ENCODE results near the gene LAMB3.
"Not testable (repeated sequence)": the region's sequence is repeated elsewhere in the genome, so short reads cannot be mapped to it uniquely, and the experiment has no call there.

The LAMB3 gene
- total RNA-seq, result 0.24 to 1.4 (median 0.86) reads per million in 4 experiments

DNA sequence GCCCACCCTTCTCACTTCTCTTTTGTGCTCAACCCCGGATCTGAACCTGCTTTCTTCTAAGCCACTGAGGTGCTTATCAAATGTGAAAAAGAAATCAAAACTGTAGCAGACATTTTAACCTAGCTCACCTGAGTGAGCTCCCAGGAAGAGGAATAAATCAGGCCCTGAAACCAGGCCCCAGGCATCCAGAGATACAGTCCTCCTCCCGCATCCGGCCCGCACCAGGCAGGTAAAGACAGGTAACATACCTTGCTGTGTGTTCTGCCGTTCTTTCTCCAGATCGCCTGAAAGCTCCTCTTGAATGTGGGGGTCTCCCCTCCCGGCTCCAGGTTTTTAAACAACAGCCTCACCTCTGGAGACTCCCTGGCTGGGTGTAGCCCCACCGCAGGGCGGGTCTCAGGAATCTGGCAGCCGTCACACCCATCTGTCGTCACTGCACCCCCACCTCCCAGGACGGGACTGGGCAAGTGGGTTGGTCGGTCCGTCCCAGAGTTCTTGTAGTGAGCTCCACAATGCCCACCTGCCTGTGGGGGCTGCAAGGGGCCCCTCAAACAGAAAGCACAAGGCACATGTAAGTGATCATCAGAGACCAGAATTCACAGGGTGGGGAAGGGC lies at the start of gene LAMB3:
Gene LAMB3, minus strand, starts transcription at position 305 of the 615 bp plus-strand sequence. CDS start 1,481 bp downstream, outside the sequence.
- DNase-seq, result no peak

DNA sequence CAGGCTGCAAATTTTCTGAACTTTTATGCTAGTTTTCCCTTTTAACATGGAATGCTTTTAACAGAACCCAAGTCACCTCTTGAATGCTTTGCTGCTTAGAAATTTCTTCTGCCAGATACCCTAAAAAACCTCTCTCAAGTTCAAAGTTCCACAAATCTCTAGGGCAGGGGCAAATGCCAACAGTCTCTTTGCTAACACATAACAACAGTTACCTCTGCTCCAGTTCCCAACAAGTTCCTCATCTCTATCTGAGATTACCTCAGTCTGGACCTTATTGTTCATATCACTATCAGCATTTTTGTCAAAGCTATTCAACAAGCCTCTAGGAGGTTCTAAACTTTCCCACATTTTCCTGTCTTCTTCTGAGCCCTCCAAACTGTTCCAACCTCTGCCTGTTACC lies 48.5 kb upstream of the LAMB3 start:
- not testable (repeated sequence) for DNase-seq

DNA sequence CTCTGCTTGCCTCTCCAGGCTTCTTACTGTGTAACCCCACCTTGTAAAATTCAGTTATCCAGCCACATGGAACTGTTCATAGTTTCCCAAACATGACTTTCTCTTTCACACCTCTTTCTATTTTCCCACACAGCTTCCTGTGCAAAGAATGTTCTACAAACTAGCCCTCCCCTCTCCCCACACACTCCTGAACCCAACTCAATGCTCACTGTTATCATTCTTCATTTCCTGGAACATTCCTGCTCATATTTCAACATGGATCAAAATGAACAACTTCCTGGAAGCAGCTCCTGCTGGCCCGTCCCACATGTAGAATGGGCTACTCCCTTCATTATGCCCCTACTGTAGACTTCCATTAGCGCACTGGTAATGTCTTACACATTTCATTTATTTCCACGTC lies 44.9 kb upstream of the LAMB3 start:
- DNase-seq, result no peak

DNA sequence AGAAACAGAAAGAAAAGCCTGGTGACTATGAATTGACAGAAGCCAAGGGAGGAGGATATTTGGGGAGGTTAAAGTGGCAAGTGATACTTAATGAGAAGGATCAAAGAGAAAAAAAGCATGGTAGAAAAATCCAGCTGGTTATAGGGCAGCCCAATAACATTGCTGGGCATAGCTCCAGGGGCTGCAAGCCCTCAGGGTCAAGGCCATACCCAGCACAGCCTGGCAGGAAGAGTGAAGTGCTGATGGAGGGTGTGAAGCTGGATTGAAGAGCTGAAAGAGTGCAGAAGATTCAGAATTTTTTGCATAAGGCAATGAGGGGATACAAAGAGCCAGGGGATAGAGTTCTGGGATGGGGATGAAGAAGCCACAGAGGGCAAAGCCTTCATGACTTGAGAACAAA lies 44.4 kb upstream of the LAMB3 start:
- DNase-seq, result no peak

DNA sequence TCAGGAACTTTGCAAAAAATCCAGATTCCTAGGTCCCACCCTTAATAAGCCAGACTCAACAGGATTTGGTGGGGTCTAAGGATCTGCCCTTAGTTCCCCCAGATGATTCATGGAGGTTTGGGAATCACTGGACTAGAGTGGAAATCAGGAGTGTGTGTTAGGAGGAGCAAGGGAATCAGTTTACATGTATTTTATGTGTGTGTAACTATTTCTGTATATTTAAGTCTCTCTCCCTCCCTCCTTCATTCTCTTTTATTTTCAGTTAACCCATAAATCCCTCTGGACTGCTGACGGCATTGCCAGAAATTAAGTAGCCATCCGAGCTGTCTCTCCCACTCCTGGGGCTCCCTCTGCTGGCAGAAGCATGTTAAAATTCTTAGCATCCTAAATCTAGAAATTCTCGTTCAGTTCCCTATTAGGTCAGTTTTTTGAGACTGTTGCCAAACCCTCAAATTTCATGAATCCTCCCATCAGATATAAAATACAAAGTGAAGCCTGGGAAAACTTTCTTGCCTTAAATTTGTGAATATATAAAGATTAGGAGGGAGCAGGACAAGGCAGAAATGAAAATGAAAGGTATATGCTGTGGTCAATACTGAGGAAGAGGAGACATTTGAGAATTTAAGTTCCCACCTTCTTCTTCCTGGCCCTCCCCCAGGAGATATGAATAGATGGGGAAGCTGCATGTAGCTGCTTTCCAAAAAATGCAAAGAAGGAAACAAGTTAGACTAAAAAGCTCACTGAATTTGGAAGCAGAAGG lies 40.7 kb upstream of the LAMB3 start:
- peak; percentile 40 for DNase-seq

DNA sequence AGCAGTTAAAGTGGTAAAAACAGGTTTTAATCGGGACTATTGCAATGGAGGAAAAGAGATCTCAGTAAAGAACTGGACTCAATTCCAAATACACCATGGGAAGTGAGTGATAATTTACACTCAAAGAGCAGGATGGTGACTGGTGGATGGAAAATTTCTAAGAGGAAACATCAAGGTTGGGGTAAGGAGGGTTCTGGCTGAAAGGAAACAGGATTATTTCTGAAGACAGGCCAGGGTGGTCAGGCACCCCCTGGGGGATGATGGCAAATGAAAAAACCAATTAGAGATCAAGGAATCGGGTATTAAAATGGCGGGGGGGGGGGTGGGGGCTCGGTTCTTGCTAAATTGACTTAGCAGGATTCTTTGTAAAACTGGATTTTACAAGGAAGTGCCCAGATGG lies 40.1 kb upstream of the LAMB3 start:
- DNase-seq, result no peak

DNA sequence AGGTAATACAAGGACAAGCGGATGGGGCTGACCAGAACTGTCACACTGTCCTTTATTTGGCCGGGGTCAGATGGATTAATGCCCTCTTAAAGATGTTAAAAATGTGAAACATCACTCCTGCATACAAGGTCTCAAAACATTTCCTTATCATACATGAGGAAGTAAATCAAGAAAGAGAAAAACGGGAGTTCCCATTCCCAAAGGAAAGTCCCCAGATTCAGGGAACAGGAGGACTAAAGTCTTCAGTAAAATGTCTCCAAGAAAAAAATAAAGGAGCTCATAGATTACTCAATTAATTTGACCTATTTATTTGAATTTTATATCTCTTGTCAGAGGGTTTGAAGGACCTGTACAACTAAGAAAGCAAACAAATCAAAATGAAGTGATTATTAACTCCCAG lies 39.0 kb upstream of the LAMB3 start:
- DNase-seq, result no peak

DNA sequence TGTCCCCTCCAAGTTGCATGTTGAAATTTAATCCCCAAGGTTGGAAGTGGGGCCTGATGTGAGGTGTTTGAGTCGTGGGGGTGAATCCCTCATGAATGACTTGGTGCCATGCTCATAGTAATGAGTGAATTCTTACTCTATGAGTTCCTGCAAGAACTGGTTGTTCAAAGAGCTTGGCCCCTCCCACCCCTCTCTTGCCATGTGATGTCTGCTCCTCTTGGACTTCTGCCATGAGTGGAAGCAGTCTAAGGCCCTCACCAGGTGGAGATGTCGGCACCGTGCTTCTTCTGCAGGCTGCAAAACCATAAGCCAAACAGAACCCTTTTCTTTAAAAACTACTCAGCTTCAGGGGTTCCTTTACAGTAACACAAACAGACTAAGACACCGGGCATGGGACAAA lies 37.3 kb upstream of the LAMB3 start:
- no peak for DNase-seq

DNA sequence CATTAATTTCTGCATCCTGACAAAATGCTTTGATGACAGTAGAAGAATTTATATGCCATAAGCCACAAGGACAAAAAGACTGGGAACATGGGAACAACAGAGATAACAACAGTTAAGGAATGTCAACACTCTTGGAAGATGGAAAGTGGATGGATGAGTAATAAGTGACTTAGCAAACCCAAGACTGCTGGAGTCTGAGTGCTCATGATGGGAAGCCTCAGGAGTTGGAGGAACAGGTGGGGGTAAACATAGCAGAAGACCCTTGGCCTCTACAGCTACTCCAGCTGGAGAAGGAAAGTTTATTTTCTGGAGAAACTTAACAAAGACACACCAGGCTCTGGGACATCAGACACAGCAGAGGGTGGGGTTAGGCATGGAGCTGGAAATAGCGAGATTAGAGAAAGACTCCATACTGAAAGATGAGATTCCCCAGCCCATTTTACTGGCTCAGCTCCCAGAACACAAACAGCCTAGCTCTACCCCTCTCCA lies 36.6 kb upstream of the LAMB3 start:
- no peak for DNase-seq

DNA sequence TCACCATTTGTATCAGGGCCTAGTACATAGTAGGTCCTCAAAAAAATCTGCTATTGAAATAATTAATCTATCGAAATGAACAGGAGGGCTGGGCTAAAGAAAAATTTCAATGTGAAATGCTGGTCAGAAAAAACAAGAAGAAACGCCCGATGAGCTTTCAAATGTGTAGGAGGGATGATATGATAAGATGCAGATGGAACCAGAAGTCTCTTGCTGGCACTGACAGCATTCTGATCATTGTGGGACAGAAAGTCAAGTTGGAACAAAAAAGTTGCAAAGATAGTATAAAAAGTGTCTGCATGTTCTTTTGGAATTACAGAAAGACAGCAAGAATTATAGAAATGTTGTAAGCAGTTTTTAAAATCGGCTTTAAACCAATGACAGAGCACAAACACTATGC lies 34.1 kb upstream of the LAMB3 start:
- DNase-seq, result no peak

DNA sequence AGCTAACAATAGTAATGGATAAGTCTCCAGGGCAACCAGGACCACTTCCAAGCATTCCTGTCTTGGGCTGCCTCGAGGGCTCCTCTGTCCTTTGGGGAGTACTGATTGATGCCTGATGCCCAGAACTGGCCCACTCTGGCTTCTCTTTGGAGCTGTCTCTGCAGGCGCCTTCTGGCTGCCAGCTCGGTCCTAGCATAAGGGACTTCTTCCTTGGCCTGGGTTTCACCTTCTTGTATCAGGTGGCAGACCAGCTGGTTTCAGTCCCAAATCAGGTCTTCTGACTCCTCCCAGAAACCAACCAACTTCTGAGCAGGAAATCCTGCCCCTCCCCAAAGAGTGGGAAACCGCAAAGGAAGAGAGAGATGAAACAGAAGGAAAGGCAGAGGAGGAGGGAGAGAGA lies 33.6 kb upstream of the LAMB3 start:
- no peak for DNase-seq

DNA sequence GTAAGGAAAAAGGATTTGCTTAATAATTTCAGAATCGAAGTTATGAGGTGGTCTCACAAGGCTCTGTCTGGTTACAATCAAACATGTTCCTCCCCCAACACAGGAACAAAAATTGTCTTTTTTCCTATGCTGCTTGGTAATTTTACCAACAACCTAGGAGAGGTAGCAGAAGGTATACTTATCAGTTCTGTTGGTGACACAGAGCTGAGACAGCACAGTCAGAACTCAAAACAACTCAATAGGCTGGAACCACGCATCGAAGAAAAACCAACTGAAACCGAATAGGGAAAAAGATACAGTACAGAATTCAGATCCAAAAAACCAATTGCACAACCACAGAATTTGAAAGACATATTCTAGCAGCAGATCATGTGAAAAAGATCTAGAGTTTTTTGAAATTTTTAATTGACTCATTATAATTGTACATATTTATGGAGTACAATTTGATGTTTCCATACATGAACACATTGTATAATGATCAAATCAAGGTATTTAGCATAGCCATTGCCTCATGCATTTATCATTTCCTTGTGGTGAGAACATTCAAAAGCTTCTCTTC lies 26.8 kb upstream of the LAMB3 start:
- no peak for DNase-seq

DNA sequence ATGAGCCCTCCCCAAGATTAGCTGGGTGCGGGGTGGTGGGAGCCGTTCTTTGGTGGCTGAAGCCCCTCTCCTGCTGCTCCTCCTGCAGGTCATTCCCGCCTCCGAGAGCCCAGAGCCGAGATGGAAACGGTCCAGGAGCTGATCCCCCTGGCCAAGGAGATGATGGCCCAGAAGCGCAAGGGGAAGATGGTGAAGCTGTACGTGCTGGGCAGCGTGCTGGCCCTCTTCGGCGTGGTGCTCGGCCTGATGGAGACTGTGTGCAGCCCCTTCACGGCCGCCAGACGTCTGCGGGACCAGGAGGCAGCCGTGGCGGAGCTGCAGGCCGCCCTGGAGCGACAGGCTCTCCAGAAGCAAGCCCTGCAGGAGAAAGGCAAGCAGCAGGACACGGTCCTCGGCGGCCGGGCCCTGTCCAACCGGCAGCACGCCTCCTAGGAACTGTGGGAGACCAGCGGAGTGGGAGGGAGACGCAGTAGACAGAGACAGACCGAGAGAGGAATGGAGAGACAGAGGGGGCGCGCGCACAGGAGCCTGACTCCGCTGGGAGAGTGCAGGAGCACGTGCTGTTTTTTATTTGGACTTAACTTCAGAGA lies 23.4 kb upstream of the LAMB3 start:
- no peak for DNase-seq

DNA sequence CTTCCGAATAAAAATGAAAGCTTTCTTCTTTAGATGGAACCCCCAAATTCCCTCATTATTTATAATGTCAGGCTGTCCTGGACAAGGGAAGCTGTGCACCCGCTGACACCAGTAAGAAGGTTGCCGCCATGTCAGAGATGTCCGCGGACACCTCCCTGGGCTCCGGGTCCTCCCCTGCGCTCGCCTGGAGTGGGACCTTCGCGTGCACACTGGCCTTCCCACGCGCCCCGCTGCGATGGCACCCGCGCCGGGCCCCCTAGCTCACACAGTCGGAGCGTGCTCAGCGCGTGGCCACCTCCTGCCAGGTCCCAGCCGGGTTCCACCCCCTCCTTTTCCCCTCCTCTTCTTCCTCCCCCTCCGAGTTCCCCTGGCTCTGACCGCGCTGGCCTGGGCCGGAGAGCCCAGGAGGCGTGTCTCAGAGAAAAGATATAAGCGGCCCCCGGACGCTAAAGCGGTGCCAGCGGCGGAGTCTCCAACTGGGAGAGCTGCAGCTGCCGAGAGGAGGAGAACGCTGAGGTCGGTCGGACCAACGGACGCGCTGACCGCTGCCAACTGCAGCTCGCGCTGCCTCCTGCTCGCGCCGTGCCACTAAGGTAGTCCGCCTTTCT lies 22.8 kb upstream of the LAMB3 start, which contains the start of gene G0S2:
Gene G0S2, plus strand, starts transcription at position 456 of the 608 bp plus-strand sequence. CDS start 273 bp downstream, outside the sequence.
- DNase-seq, result no peak

DNA sequence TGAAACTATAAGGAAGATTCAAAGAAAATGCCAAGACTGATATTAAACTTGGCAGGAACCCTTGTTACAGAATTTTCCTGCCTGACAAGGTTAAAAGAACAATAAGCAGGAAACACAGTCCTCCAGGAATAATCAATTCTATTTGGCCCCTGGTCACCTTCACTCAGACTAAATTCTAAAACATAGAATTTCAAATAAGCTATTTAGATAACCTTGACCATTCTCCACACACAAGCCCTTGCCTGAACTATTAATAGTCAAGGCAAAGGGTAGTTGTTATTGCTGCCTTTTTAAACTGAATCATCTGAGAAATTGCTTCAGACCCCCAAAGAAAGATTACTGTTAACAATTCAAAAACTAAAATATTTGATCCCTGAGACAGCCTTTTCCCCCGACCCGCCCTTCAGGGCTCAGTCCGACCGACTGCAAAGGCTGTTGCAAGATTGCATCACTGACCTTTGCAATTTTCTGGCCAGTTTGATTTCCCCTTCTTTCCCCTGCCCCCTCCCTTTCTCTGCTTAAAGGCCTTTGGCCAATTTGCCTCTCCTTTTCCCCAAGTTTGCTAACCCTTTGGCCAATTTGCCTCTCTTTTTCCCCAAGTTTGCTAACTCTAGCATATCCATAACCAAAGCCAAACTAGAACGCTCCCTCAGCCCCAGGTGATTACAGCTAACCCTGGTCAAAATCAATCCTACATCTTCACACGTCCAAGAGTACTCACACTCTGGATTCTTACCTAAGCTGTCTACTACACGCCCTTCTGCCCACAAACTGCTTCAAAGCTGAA lies 21.6 kb upstream of the LAMB3 start:
- no peak for DNase-seq

DNA sequence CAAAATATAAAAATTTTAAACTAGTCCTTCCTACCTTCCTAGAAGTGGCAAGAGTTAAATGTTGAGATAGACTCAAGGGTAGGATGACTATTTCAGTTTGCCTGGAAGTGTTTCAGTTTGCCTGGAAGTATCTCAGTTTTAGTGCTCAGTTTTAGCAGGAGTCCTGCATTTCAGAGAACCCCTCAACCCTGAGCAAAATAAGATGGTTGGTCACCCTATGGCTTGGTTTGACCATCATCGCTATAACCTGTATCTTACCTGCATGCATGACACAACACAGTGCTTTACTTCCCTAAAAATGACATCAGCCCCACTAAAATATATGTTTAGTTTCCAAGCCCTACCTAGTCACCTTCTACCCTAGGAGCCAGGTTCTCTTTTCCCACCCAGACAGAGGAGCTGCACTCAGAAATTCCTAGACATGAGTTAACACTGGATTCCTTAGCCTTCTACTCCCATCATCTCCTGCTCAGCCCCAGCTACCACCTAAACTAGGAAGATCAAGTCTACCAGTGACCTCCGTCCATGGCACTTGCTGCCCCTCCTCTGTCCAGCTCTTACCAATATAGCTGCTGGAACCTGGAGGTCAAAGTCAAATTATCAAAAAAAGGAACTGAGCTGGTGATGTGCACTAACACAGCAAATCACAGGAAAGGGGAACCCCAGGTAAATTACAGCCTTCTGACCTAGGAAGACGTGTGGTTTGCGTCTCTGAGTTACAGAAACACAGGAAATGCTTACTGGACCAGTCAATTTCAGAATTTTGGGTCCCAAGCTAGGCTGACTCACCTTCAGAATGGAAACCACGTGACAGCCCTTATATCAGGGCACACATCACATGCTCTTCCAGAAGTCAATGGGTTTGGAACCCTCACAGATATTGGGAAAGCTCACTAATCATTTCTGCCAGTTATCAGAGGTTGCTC lies 20.7 kb upstream of the LAMB3 start:
- DNase-seq, result no peak

DNA sequence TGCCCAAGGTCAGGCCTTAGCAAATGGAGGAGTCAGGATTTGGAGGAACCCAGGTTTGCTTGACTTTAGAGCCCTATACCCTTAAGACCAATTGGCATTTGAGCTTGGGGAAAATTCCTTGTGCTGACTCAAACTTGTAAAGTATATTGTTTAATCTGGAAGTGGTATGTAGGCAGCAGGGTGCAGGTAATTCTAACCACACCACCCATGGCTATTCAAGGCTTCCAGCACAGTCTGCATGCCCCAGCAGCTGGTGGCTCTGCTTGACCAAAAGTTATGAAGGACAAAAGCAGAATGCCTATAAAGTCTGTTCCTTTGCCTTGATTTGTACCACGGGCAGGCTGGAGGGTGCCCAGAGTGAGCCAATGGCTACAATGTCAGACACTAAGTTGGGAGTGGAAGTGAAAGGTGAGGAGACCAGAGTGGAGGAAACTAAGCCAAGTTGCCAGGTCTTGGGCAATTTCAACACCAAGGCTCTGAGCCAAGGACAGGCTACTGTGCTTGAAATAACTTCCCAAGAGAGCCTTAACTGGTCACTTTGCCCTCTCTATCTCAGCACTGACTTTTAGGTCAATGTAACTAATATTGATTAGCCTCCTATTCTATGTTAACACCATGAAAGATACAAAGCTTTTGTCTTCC lies 18.3 kb upstream of the LAMB3 start:
- DNase-seq, result no peak

DNA sequence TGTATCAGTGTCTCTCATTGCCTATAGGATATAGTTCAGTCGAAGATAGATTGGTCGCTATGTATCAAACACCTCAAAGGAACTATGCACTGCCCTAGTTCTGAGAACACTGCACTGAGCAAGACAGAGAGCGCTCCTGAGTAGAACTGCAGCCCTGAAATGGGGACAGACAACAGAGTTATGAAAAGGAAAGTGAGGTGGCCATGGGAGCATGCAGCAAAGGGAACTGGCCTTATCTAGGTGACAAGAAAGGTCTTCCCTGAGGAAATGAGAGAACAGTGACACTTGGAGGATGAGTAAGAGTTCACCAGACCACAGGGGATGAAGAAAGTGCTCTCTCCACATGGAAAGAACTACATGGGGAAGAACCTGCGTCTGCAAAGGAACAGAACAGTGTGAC lies 15.5 kb upstream of the LAMB3 start:
- DNase-seq, result no peak

DNA sequence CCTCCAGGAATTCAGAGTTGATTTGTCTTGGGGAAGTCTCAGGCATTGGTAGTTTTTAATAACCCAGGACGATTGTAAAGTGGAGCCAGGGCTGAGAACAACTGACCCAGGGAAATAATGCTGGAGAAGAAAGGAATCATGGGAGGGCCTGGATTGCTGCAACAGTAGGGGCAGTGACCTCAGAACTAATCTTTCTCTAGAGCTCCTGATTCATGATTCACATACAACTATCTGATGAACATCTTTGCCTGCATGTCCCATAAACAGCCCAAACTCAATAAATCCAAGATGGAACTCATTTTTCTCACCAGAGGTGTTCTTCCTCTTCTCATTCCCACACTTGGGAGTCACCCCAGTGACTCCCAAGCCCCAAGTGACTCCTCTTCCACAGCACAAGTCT lies 14.9 kb upstream of the LAMB3 start:
- DNase-seq, result no peak

DNA sequence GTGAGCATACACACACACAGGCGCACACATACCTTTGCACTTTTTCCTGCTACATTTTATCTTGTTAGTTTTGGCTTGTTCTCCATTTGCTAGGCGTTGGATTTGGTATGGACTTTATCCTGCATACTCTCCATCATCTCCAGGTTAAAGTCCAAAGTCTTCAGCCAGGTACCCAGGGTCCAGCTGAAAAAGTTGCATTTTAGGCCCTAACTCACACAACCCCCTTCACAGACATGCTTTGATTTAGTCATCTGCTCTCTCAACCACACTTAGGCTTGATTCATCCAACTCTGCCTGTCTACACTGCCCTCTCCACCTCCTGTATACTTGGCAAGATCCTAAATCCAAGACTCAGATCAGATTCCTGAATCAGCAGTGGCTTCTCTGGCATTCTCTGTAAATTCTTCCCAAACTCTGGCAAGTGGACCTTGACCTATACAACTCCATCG lies 10.7 kb upstream of the LAMB3 start:
- DNase-seq, result no peak

DNA sequence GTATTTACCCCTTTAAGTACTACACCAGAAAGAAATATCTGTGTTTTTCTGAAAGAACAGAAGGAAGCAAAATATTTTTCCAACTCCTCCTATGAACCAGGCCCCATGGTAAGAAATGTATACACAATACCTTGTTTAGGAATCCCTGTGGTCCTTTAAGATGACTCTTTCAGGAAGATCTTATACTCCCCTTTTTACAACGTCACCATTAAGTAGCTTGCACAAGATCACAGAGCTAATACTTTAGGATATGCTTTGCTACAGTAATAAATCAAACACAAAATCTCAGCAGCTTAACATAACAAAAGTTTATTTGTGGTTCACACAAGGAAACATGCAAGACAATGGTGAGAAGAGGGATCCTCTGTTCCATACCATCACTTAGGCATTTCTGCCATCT lies 8.8 kb upstream of the LAMB3 start:
- no peak for DNase-seq
